Liver (tissue), 3 donors: Measurements from ENCODE around the gene HARBI1.

Source experiments
- ATF3 ChIP-seq: IDR thresholded peaks from 2 replicates; pipeline ENCODE4 v1.6.1; 2016; ENCODE audit warnings: antibody characterized with exemption
- EGR1 ChIP-seq, 2 donors: IDR thresholded peaks; 2 replicates each; pipeline ENCODE4 v1.6.1; 2016 to 2018; ENCODE audit warnings: antibody characterized with exemption in 2 of 2, low read depth in 2 of 2
- FOXA1 ChIP-seq: IDR thresholded peaks from 2 replicates; pipeline ENCODE4 v1.6.1; 2016; ENCODE audit warnings: antibody characterized with exemption
- FOXA2 ChIP-seq: IDR thresholded peaks from 2 replicates; pipeline ENCODE4 v1.6.1; 2016; ENCODE audit warnings: antibody characterized with exemption
- GABPA ChIP-seq, 2 donors: IDR thresholded peaks in 1 of 2; conservative IDR thresholded peaks in 1 of 2; 2 replicates each; pipeline ENCODE4 v1.6.1; 2016; ENCODE audit warnings: antibody characterized with exemption in 2 of 2, mild to moderate bottlenecking in 1 of 2, moderate library complexity in 1 of 2
- JUND ChIP-seq, 2 donors: IDR thresholded peaks; 2 replicates each; pipeline ENCODE4 v1.6.1; 2016; ENCODE audit warnings: antibody characterized with exemption in 2 of 2
- MAX ChIP-seq: IDR thresholded peaks from 2 replicates; pipeline ENCODE4 v1.6.1; 2016; ENCODE audit warnings: antibody characterized with exemption
- SP1 ChIP-seq: IDR thresholded peaks from 2 replicates; pipeline ENCODE4 v1.6.1; 2018; ENCODE audit warnings: antibody characterized with exemption, mild to moderate bottlenecking
- TAF1 ChIP-seq: conservative IDR thresholded peaks from 2 replicates; pipeline ENCODE4 v1.6.1; 2016; ENCODE audit warnings: antibody characterized with exemption, mild to moderate bottlenecking
- YY1 ChIP-seq: IDR thresholded peaks from 2 replicates; pipeline ENCODE4 v1.6.1; 2016; ENCODE audit warnings: antibody characterized with exemption, mild to moderate bottlenecking
- ZBTB33 ChIP-seq: IDR thresholded peaks from 2 replicates; pipeline ENCODE4 v1.6.1; 2016; ENCODE audit warnings: antibody characterized with exemption
- TF ChIP-seq, protein P1 (sequence below): fragments of 150-350 bp; IDR thresholded peaks from 2 replicates; pipeline ENCODE4 v1.5.1; 2017; ENCODE audit warnings: improper control_type of control experiment, low read depth, low read length; ENCODE audit not compliant: missing input control
- TF ChIP-seq, protein P2 (sequence below): IDR thresholded peaks from 2 replicates; pipeline ENCODE4 v1.6.1; 2016; ENCODE audit warnings: antibody characterized with exemption, mild to moderate bottlenecking
- donor health status: healthy.
- donor health status: healthy.

DNA sequence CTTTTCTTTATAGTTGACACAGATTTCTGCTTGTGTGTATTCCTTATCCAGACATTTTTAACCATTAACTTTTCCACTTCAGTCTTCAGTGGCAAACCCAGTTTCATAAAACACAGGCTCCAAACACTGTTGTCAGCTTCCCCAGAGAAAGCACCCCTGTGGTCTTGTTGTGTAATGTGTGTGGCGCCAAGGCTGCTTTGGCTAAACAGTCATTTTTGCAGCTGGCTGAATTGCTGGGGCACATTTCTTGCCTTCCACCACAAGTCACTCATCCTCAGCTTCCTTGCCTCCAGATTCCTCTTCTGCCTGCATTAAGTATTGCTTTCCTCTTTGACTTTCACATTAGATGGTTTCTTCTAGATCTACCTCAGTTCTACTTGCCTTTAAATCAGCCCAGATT, 42.9 kb upstream of the HARBI1 start:
- TF ChIP-seq, protein P1, sequence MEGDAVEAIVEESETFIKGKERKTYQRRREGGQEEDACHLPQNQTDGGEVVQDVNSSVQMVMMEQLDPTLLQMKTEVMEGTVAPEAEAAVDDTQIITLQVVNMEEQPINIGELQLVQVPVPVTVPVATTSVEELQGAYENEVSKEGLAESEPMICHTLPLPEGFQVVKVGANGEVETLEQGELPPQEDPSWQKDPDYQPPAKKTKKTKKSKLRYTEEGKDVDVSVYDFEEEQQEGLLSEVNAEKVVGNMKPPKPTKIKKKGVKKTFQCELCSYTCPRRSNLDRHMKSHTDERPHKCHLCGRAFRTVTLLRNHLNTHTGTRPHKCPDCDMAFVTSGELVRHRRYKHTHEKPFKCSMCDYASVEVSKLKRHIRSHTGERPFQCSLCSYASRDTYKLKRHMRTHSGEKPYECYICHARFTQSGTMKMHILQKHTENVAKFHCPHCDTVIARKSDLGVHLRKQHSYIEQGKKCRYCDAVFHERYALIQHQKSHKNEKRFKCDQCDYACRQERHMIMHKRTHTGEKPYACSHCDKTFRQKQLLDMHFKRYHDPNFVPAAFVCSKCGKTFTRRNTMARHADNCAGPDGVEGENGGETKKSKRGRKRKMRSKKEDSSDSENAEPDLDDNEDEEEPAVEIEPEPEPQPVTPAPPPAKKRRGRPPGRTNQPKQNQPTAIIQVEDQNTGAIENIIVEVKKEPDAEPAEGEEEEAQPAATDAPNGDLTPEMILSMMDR, result no peak
- TF ChIP-seq YY1, result no peak
- TF ChIP-seq ZBTB33, result no peak
- TF ChIP-seq SP1, result no peak
- no peak for TF ChIP-seq MAX
- no peak for TF ChIP-seq EGR1 (IDR thresholded peaks at IDR 0.05; ENCODE audit: low read depth in 2 of 2)
- TF ChIP-seq, protein P2, sequence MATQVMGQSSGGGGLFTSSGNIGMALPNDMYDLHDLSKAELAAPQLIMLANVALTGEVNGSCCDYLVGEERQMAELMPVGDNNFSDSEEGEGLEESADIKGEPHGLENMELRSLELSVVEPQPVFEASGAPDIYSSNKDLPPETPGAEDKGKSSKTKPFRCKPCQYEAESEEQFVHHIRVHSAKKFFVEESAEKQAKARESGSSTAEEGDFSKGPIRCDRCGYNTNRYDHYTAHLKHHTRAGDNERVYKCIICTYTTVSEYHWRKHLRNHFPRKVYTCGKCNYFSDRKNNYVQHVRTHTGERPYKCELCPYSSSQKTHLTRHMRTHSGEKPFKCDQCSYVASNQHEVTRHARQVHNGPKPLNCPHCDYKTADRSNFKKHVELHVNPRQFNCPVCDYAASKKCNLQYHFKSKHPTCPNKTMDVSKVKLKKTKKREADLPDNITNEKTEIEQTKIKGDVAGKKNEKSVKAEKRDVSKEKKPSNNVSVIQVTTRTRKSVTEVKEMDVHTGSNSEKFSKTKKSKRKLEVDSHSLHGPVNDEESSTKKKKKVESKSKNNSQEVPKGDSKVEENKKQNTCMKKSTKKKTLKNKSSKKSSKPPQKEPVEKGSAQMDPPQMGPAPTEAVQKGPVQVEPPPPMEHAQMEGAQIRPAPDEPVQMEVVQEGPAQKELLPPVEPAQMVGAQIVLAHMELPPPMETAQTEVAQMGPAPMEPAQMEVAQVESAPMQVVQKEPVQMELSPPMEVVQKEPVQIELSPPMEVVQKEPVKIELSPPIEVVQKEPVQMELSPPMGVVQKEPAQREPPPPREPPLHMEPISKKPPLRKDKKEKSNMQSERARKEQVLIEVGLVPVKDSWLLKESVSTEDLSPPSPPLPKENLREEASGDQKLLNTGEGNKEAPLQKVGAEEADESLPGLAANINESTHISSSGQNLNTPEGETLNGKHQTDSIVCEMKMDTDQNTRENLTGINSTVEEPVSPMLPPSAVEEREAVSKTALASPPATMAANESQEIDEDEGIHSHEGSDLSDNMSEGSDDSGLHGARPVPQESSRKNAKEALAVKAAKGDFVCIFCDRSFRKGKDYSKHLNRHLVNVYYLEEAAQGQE, result no peak
- no peak for TF ChIP-seq ATF3
- no peak for TF ChIP-seq FOXA1
- TF ChIP-seq FOXA2, result no peak
- no peak for TF ChIP-seq GABPA (IDR thresholded peaks at IDR 0.05 in 1 of 2, conservative IDR thresholded peaks at IDR 0.05 in 1 of 2)
- TF ChIP-seq JUND (IDR thresholded peaks at IDR 0.05), result no peak
- no peak for TF ChIP-seq TAF1
